WERI-Rb-1 (cell line): ENCODE data around the gene NPFFR2.
"Not testable (repeated sequence)": the region's sequence is repeated elsewhere in the genome, so short reads cannot be mapped to it uniquely, and the experiment has no call there.

Experiments
- DNase-seq: peaks from one replicate; pipeline ENCODE4 v3.0.0-alpha.2; 2020
- H3K27ac ChIP-seq: fragments of 250-450 bp; sonication (Bioruptor Pico); 2 replicates; pipeline ENCODE4 v1.5.1; 2020; ENCODE audit warnings: mild to moderate bottlenecking, moderate library complexity
- H3K27me3 ChIP-seq: fragments of 250-450 bp; sonication (Bioruptor Pico); 2 replicates; pipeline ENCODE4 v1.5.1; 2021; ENCODE audit warnings: mild to moderate bottlenecking, low read depth, moderate library complexity; ENCODE audit not compliant: insufficient read depth, severe bottlenecking
- H3K36me3 ChIP-seq: fragments of 250-450 bp; sonication (Bioruptor Pico); 2 replicates; pipeline ENCODE4 v1.5.1; 2020; ENCODE audit warnings: mild to moderate bottlenecking, moderate library complexity
- H3K4me3 ChIP-seq: 2 replicates; pipeline ENCODE4 v1.5.1; 2011; ENCODE audit warnings: low read depth, mild to moderate bottlenecking, control low read depth, low read length
- H3K9me3 ChIP-seq: fragments of 250-450 bp; sonication (Bioruptor Pico); 2 replicates; pipeline ENCODE4 v1.5.1; 2021; ENCODE audit warnings: mild to moderate bottlenecking, moderate library complexity; ENCODE audit not compliant: severe bottlenecking
- TF ChIP-seq, protein P1 (sequence below): IDR thresholded peaks from 2 replicates; pipeline ENCODE4 v1.5.1; 2011; ENCODE audit warnings: low read depth, mild to moderate bottlenecking, control low read depth, inconsistent platforms, low read length

Gene NPFFR2

DNA sequence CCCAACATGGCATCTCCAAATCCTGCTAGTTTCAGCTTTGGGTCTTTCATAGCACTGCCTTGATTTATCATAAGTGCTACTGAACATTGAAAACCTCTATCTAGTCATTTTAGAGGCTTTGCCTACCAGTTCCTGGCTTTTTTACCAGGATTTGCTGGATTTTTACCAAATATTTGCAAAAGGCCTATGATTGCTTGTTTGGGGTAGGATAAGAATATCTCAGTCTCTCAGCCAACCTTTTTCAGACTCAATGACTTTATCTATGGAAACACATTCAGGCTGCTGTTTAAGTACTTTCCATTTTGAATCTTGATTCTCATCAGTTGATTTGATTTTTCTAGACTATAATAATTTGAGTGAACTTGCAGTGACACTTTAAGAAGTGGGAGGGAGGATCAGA is 80.1 kb downstream of the NPFFR2 start:
- H3K27me3 ChIP-seq = no peaks in the 10 kb centered on the region
- H3K27ac ChIP-seq = no peak overlapping the region
- DNase-seq = no peak
- no peaks in the 10 kb centered on the region for H3K36me3 ChIP-seq
- no peak overlapping the region for H3K4me3 ChIP-seq
- no peaks in the 10 kb centered on the region for H3K9me3 ChIP-seq
- TF ChIP-seq, protein P1, sequence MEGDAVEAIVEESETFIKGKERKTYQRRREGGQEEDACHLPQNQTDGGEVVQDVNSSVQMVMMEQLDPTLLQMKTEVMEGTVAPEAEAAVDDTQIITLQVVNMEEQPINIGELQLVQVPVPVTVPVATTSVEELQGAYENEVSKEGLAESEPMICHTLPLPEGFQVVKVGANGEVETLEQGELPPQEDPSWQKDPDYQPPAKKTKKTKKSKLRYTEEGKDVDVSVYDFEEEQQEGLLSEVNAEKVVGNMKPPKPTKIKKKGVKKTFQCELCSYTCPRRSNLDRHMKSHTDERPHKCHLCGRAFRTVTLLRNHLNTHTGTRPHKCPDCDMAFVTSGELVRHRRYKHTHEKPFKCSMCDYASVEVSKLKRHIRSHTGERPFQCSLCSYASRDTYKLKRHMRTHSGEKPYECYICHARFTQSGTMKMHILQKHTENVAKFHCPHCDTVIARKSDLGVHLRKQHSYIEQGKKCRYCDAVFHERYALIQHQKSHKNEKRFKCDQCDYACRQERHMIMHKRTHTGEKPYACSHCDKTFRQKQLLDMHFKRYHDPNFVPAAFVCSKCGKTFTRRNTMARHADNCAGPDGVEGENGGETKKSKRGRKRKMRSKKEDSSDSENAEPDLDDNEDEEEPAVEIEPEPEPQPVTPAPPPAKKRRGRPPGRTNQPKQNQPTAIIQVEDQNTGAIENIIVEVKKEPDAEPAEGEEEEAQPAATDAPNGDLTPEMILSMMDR = no peak

DNA sequence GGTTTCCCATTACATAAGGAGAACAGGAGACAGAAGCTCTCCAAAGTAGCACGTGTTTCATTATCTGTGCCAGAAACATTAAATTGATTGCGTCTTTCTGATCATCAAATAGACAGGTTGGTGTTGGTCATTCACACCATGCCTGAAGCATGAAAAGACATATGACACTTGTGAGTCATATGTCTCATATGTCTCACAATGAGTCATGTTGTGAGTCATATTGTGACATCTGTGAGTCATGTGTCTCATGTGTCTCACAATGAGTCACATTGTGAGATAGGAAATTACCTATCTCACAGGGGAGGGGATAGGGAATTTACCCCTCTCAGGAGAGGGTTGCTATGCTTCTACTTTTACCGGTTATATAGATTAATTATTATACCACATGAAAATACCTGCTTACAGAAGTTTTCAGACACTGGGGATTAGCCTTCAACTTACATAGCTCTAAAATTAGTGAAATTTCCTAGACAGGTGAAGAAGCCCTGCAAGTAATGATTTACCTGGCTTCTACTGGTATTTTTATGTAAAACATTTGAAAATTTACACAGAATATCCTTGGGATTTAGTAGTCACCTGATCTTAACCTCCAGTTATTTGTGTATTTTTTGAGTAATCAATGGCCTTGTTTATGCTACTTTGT is 80.8 kb downstream of the NPFFR2 start:
- no peaks in the 10 kb centered on the region for H3K27me3 ChIP-seq
- no peak overlapping the region for H3K27ac ChIP-seq
- TF ChIP-seq, protein P1 = no peak
- H3K4me3 ChIP-seq = no peak overlapping the region
- no peaks in the 10 kb centered on the region for H3K36me3 ChIP-seq
- no peak for DNase-seq
- H3K9me3 ChIP-seq = no peaks in the 10 kb centered on the region

DNA sequence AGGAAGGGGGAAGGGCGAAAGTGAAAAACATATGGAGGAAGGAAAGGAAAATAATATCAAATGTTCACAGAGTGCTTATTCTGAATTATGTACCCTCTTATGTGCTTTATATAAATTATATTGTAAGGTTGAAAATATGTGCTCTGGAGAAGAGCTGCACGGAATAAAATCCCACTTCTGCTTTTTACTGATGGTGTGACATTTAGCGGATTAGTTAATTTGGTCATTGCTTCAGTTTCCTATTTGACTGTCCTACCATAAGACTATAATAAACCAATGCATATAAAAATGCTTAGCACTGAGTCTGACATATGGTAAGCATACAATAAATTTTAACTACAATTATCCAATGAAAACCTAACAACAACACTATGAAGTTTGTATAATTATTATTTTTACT is 86.2 kb downstream of the NPFFR2 start:
- Histone ChIP-seq H3K27me3 (no peaks in the 10 kb centered on the region), H3K9me3 (no peaks in the 10 kb centered on the region), H3K27ac (no peak overlapping the region), H3K36me3 (no peaks in the 10 kb centered on the region), H3K4me3 (no peak overlapping the region)
- TF ChIP-seq, protein P1 = no peak
- DNase-seq = no peak

DNA sequence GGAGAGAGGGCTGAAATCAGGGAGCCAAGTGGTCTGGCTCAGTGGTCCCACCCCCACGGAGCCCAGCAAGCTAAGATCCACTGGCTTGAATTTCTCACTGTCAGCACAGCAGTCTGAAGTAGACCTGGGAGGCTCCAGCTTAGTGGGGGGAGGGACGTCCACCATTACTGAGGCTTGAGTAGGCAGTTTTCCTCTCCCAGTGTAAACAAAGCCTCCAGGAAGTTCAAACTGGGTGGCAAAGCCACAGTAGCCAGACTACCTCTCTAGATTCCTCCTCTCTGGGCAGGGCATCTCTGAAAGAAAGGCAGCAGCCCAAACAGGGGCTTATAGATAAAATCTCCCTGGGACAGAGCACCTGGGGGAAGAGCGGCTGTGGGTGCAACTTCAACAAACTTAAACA is 88.1 kb downstream of the NPFFR2 start:
- TF ChIP-seq, protein P1 = no peak
- no peaks in the 10 kb centered on the region for H3K36me3 ChIP-seq
- no peaks in the 10 kb centered on the region for H3K27me3 ChIP-seq
- no peak for DNase-seq
- no peak overlapping the region for H3K27ac ChIP-seq
- H3K9me3 ChIP-seq = no peaks in the 10 kb centered on the region
- H3K4me3 ChIP-seq = no peak overlapping the region

DNA sequence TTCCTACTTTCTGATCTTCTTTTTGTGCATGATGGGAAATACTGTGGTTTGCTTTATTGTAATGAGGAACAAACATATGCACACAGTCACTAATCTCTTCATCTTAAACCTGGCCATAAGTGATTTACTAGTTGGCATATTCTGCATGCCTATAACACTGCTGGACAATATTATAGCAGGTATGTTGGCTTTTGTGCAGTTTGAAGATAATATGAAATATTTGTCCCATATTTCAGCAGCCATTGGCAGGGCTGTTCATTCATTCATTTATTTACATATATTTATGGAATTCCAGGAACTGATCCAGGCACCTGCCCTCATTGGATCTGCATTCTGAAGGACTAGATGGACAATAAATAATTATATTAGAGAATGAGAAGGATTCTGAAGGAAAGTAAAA is 96.9 kb downstream of the NPFFR2 start:
- Histone ChIP-seq H3K27me3 (no peaks in the 10 kb centered on the region), H3K36me3 (no peaks in the 10 kb centered on the region), H3K9me3 (no peaks in the 10 kb centered on the region), H3K4me3 (no peak overlapping the region), H3K27ac (no peak overlapping the region)
- TF ChIP-seq, protein P1 = no peak
- DNase-seq = no peak

DNA sequence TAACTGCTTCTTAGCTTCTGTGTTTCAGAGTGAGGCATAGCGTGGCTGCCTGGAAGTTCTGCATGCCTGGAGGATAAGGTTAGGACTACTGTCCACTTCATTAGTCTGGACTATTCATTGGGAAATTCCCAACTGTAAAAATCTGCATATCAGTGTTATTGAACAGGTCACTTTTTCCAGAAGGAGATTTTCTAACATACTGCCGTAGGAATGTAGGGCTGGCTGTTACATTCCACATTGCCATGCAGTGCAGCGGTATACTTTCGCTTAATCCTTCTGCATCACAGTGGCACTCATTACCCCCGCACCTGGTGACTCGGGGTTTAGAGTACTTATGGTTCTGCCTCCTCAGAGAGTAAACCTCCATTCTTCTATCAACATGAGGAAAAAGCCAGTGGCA is 104.6 kb downstream of the NPFFR2 start:
- Histone ChIP-seq H3K27me3 (no peaks in the 10 kb centered on the region), H3K9me3 (no peaks in the 10 kb centered on the region), H3K4me3 (no peak overlapping the region), H3K36me3 (no peaks in the 10 kb centered on the region), H3K27ac (no peak overlapping the region)
- DNase-seq = no peak
- TF ChIP-seq, protein P1 = no peak

DNA sequence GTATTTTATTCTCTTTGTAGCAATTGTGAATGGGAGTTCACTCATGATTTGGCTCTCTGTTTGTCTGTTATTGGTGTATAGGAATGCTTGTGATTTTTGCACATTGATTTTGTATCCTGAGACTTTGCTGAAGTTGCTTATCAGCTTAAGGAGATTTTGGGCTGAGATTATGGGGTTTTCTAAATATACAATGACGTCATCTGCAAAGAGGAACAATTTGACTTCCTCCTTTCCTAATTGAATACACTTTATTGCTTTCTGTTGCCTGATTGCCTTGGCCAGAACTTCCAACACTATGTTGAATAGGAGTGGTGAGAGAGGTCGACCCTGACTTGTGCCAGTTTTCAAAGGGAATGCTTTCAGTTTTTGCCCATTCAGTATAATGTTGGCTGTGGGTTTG is 108.2 kb downstream of the NPFFR2 start:
- not testable (repeated sequence) for H3K36me3 ChIP-seq, DNase-seq, H3K9me3 ChIP-seq, H3K27ac ChIP-seq, H3K27me3 ChIP-seq, H3K4me3 ChIP-seq
